Endothelial cell (in vitro differentiated cells): Measurements from ENCODE around the gene ITPRID2. TPM values are rescaled to one million over a fixed set of nuclear protein-coding genes. Genes with fewer than 3 reads are reported as not detected.

Source experiments
- DNase-seq: peaks from one replicate; pipeline ENCODE4 v3.0.0; 2021; ENCODE audit warnings: low spot score
- H3K27ac Mint-ChIP-seq: one replicate; pipeline ENCODE4 v1.8.0; 2021; ENCODE audit warnings: mixed read lengths, inconsistent platforms; ENCODE audit not compliant: unreplicated experiment
- H3K27me3 Mint-ChIP-seq: one replicate; pipeline ENCODE4 v1.8.0; 2021; ENCODE audit warnings: mild to moderate bottlenecking, moderate library complexity, mixed read lengths, inconsistent platforms; ENCODE audit not compliant: unreplicated experiment
- H3K36me3 Mint-ChIP-seq: one replicate; pipeline ENCODE4 v1.8.0; 2021; ENCODE audit warnings: mild to moderate bottlenecking, low read depth, mixed read lengths, inconsistent platforms; ENCODE audit not compliant: unreplicated experiment
- H3K4me1 Mint-ChIP-seq: one replicate; pipeline ENCODE4 v1.8.0; 2021; ENCODE audit warnings: mild to moderate bottlenecking, mixed read lengths, inconsistent platforms; ENCODE audit not compliant: unreplicated experiment
- H3K4me3 Mint-ChIP-seq: one replicate; pipeline ENCODE4 v1.8.0; 2021; ENCODE audit warnings: mild to moderate bottlenecking, mixed read lengths, inconsistent platforms; ENCODE audit not compliant: unreplicated experiment
- H3K9me3 Mint-ChIP-seq: one replicate; pipeline ENCODE4 v1.8.0; 2021; ENCODE audit warnings: mixed read lengths, inconsistent platforms; ENCODE audit not compliant: unreplicated experiment
- CTCF ChIP-seq: fragments of 200-600 bp; sonication (generic); IDR thresholded peaks from one replicate; pipeline ENCODE4 v1.5.0; 2021; ENCODE audit warnings: antibody characterized with exemption; ENCODE audit not compliant: unreplicated experiment
- total RNA-seq: library from RNA; stranded (reverse); fragmentation: NEBNext Ultra II Directional; extraction: Animal tissue kit (Norgen Biotek cat#: 25700); gene quantifications from one replicate; pipeline ENCODE4 v1.2.1, GENCODE V29; 2021; ENCODE audit not compliant: unreplicated experiment

Gene ITPRID2
- total RNA-seq, 1 donor from 2014 or later: 76.6 TPM

GRCh38 chr2:181847702-181848101, 43.8 kb upstream of the ITPRID2 start:
- no peak overlapping the region for H3K27ac Mint-ChIP-seq
- H3K9me3 Mint-ChIP-seq: no peaks in the 10 kb centered on the region
- no peaks in the 10 kb centered on the region for H3K36me3 Mint-ChIP-seq
- TF ChIP-seq CTCF: no peak
- no peak overlapping the region for H3K4me3 Mint-ChIP-seq
- no peaks in the 10 kb centered on the region for H3K4me1 Mint-ChIP-seq
- peaks cover 2% of the 10 kb centered on the region for H3K27me3 Mint-ChIP-seq
- DNase-seq: no peak

- no peak overlapping the region for H3K4me3 Mint-ChIP-seq
- no peak overlapping the region for H3K27ac Mint-ChIP-seq
These were observed 43.2 kb upstream of the ITPRID2 start for GRCh38 chr2:181848261-181848886.

GRCh38 chr2:181849601-181850000, 41.9 kb upstream of the ITPRID2 start:
- Mint-ChIP-seq H3K27ac (no peak overlapping the region), H3K9me3 (no peaks in the 10 kb centered on the region), H3K27me3 (peaks cover 5% of the 10 kb centered on the region), H3K36me3 (no peaks in the 10 kb centered on the region), H3K4me1 (no peaks in the 10 kb centered on the region), H3K4me3 (no peak overlapping the region)
- no peak for TF ChIP-seq CTCF
- DNase-seq: no peak

More at GRCh38 chr2:181848261-181848886, 43.2 kb upstream of the ITPRID2 start:
- H3K36me3 Mint-ChIP-seq: no peaks in the 10 kb centered on the region
- H3K9me3 Mint-ChIP-seq: no peaks in the 10 kb centered on the region
- no peaks in the 10 kb centered on the region for H3K4me1 Mint-ChIP-seq
- TF ChIP-seq CTCF: no peak
- peaks cover 2% of the 10 kb centered on the region for H3K27me3 Mint-ChIP-seq
- DNase-seq: no peak

- DNase-seq: no peak
- Mint-ChIP-seq H3K27ac (no peak overlapping the region), H3K4me3 (no peak overlapping the region), H3K36me3 (no peaks in the 10 kb centered on the region), H3K9me3 (no peaks in the 10 kb centered on the region), H3K4me1 (no peaks in the 10 kb centered on the region), H3K27me3 (peaks cover 5% of the 10 kb centered on the region)
- TF ChIP-seq CTCF: no peak
These were observed 40.5 kb upstream of the ITPRID2 start for GRCh38 chr2:181850936-181851560.

- no peak for TF ChIP-seq CTCF
- Mint-ChIP-seq H3K9me3 (no peaks in the 10 kb centered on the region), H3K36me3 (no peaks in the 10 kb centered on the region), H3K4me1 (no peaks in the 10 kb centered on the region), H3K27ac (no peak overlapping the region), H3K27me3 (peaks cover 5% of the 10 kb centered on the region), H3K4me3 (no peak overlapping the region)
- no peak for DNase-seq
These were observed 39.8 kb upstream of the ITPRID2 start for GRCh38 chr2:181851726-181852125.
